NCI-H345 (cell line): Measurements from ENCODE around the gene ROR1.

Experiments used
- DNase-seq: peaks from one replicate; lab custom pipeline; 2025; lab: John Stamatoyannopoulos, UW

ROR1 gene

GRCh38 chr1:63773815-63774616, at the start of gene ROR1:
Gene ROR1 (plus strand): TSS chr1:63774017.
- DNase-seq: peak; percentile 77

- no peak for DNase-seq
These were observed 49.4 kb upstream of the ROR1 start for GRCh38 chr1:63724375-63724899.

- no peak for DNase-seq
These were observed 45.1 kb upstream of the ROR1 start for GRCh38 chr1:63728611-63729226.

GRCh38 chr1:63729227-63729620, 44.6 kb upstream of the ROR1 start:
- DNase-seq: no peak

GRCh38 chr1:63730211-63730610, 43.6 kb upstream of the ROR1 start:
- DNase-seq: no peak

GRCh38 chr1:63731117-63732043, 42.4 kb upstream of the ROR1 start:
- DNase-seq: no peak

- DNase-seq: no peak
These were observed 41.2 kb upstream of the ROR1 start for GRCh38 chr1:63732666-63733065.

- DNase-seq: no peak
These were observed 35.0 kb upstream of the ROR1 start for GRCh38 chr1:63738772-63739171.

- no peak for DNase-seq
These were observed 34.4 kb upstream of the ROR1 start for GRCh38 chr1:63739452-63739851.

GRCh38 chr1:63740432-63740831, 33.4 kb upstream of the ROR1 start:
- DNase-seq: no peak

- DNase-seq: no peak
These were observed 31.3 kb upstream of the ROR1 start for GRCh38 chr1:63742526-63742925.

- no peak for DNase-seq
These were observed 30.0 kb upstream of the ROR1 start for GRCh38 chr1:63743781-63744180.

GRCh38 chr1:63746129-63746864, 27.5 kb upstream of the ROR1 start:
- DNase-seq: no peak

- no peak for DNase-seq
These were observed 26.4 kb upstream of the ROR1 start for GRCh38 chr1:63747445-63747844.

GRCh38 chr1:63748046-63748580, 25.7 kb upstream of the ROR1 start:
- DNase-seq: no peak

GRCh38 chr1:63748641-63749040, 25.2 kb upstream of the ROR1 start:
- DNase-seq: no peak

- no peak for DNase-seq
These were observed 23.1 kb upstream of the ROR1 start for GRCh38 chr1:63750721-63751120.

- no peak for DNase-seq
These were observed 21.6 kb upstream of the ROR1 start for GRCh38 chr1:63752176-63752575.

GRCh38 chr1:63753591-63753990, 20.2 kb upstream of the ROR1 start:
- DNase-seq: no peak

GRCh38 chr1:63756839-63757238, 17.0 kb upstream of the ROR1 start:
- no peak for DNase-seq

- DNase-seq: no peak
These were observed 16.5 kb upstream of the ROR1 start for GRCh38 chr1:63757334-63757733.
